IPS-15b (cell line): Measurements from ENCODE around the gene TGFBRAP1.

Source experiments
- H3K27me3 ChIP-seq: one replicate; pipeline ENCODE4 v1.6.1; 2013; ENCODE audit warnings: low read length; ENCODE audit not compliant: control insufficient read depth, insufficient read depth
- H3K36me3 ChIP-seq: one replicate; pipeline ENCODE4 v1.6.1; 2013; ENCODE audit warnings: low read length; ENCODE audit not compliant: control insufficient read depth, insufficient read depth
- H3K4me1 ChIP-seq: one replicate; pipeline ENCODE4 v1.6.1; 2013; ENCODE audit warnings: mild to moderate bottlenecking, low read length; ENCODE audit not compliant: control insufficient read depth, insufficient read depth
- H3K4me3 ChIP-seq: one replicate; pipeline ENCODE4 v1.5.1; 2013; ENCODE audit warnings: low read depth, low read length
- H3K9ac ChIP-seq: one replicate; pipeline ENCODE4 v1.6.1; 2013; ENCODE audit warnings: low read depth, mild to moderate bottlenecking, low read length
- H3K9me3 ChIP-seq: one replicate; pipeline ENCODE4 v1.6.1; 2013; ENCODE audit warnings: mild to moderate bottlenecking, low read length; ENCODE audit not compliant: control insufficient read depth, insufficient read depth

Gene TGFBRAP1

GRCh38 chr2:105283532-105283931 lies 46.0 kb downstream of the TGFBRAP1 start:
- Histone ChIP-seq H3K9ac (no peak overlapping the region), H3K4me1 (no peaks in the 10 kb centered on the region), H3K4me3 (no peak overlapping the region), H3K27me3 (no peaks in the 10 kb centered on the region), H3K9me3 (no peaks in the 10 kb centered on the region), H3K36me3 (no peaks in the 10 kb centered on the region)

- H3K4me1 ChIP-seq, result no peaks in the 10 kb centered on the region
- no peak overlapping the region for H3K4me3 ChIP-seq
- no peaks in the 10 kb centered on the region for H3K27me3 ChIP-seq
- no peaks in the 10 kb centered on the region for H3K9me3 ChIP-seq
- H3K36me3 ChIP-seq, result no peaks in the 10 kb centered on the region
- no peak overlapping the region for H3K9ac ChIP-seq
These were observed 49.3 kb downstream of the TGFBRAP1 start for GRCh38 chr2:105280281-105280680.

- no peaks in the 10 kb centered on the region for H3K9me3 ChIP-seq
- H3K4me1 ChIP-seq, result no peaks in the 10 kb centered on the region
- H3K4me3 ChIP-seq, result no peak overlapping the region
- H3K27me3 ChIP-seq, result no peaks in the 10 kb centered on the region
- no peak overlapping the region for H3K9ac ChIP-seq
- H3K36me3 ChIP-seq, result peaks cover 8% of the 10 kb centered on the region
These were observed 50.4 kb downstream of the TGFBRAP1 start for GRCh38 chr2:105279126-105279525.

GRCh38 chr2:105278654-105279053 lies 50.9 kb downstream of the TGFBRAP1 start:
- Histone ChIP-seq H3K9ac (no peak overlapping the region), H3K9me3 (no peaks in the 10 kb centered on the region), H3K36me3 (peaks cover 8% of the 10 kb centered on the region)

GRCh38 chr2:105274046-105274445 lies 55.5 kb downstream of the TGFBRAP1 start:
- Histone ChIP-seq H3K36me3 (peaks cover 18% of the 10 kb centered on the region), H3K4me3 (no peak overlapping the region), H3K27me3 (no peaks in the 10 kb centered on the region), H3K9me3 (no peaks in the 10 kb centered on the region), H3K9ac (no peak overlapping the region), H3K4me1 (no peaks in the 10 kb centered on the region)

More at GRCh38 chr2:105278654-105279053, 50.9 kb downstream of the TGFBRAP1 start:
- H3K27me3 ChIP-seq, result no peaks in the 10 kb centered on the region
- H3K4me3 ChIP-seq, result no peak overlapping the region
- H3K4me1 ChIP-seq, result no peaks in the 10 kb centered on the region

- H3K9me3 ChIP-seq, result no peaks in the 10 kb centered on the region
- H3K4me3 ChIP-seq, result no peak overlapping the region
- H3K4me1 ChIP-seq, result no peaks in the 10 kb centered on the region
- no peak overlapping the region for H3K9ac ChIP-seq
- peaks cover 23% of the 10 kb centered on the region for H3K36me3 ChIP-seq
- no peaks in the 10 kb centered on the region for H3K27me3 ChIP-seq
These were observed 57.4 kb downstream of the TGFBRAP1 start for GRCh38 chr2:105272176-105272575.

- Histone ChIP-seq H3K27me3 (no peaks in the 10 kb centered on the region), H3K36me3 (peaks cover 23% of the 10 kb centered on the region), H3K9me3 (no peaks in the 10 kb centered on the region), H3K9ac (no peak overlapping the region), H3K4me1 (no peaks in the 10 kb centered on the region), H3K4me3 (no peak overlapping the region)
These were observed 58.0 kb downstream of the TGFBRAP1 start for GRCh38 chr2:105271393-105272045.

- no peaks in the 10 kb centered on the region for H3K27me3 ChIP-seq
- no peak overlapping the region for H3K9ac ChIP-seq
- H3K9me3 ChIP-seq, result no peaks in the 10 kb centered on the region
- no peak overlapping the region for H3K4me3 ChIP-seq
- H3K36me3 ChIP-seq, result peaks cover 16% of the 10 kb centered on the region
- H3K4me1 ChIP-seq, result no peaks in the 10 kb centered on the region
These were observed 60.1 kb downstream of the TGFBRAP1 start for GRCh38 chr2:105269426-105269825.

- Histone ChIP-seq H3K36me3 (no peaks in the 10 kb centered on the region), H3K4me3 (no peak overlapping the region), H3K9me3 (no peaks in the 10 kb centered on the region), H3K4me1 (no peaks in the 10 kb centered on the region), H3K27me3 (no peaks in the 10 kb centered on the region), H3K9ac (no peak overlapping the region)
These were observed 66.9 kb downstream of the TGFBRAP1 start for GRCh38 chr2:105262651-105263091.

- H3K4me3 ChIP-seq, result no peak overlapping the region
- no peaks in the 10 kb centered on the region for H3K4me1 ChIP-seq
- H3K27me3 ChIP-seq, result no peaks in the 10 kb centered on the region
- no peak overlapping the region for H3K9ac ChIP-seq
- no peaks in the 10 kb centered on the region for H3K9me3 ChIP-seq
- no peaks in the 10 kb centered on the region for H3K36me3 ChIP-seq
These were observed 68.5 kb downstream of the TGFBRAP1 start for GRCh38 chr2:105261061-105261460.

GRCh38 chr2:105258835-105259350 lies 70.6 kb downstream of the TGFBRAP1 start:
- Histone ChIP-seq H3K27me3 (no peaks in the 10 kb centered on the region), H3K9ac (no peak overlapping the region), H3K4me3 (no peak overlapping the region), H3K36me3 (no peaks in the 10 kb centered on the region), H3K4me1 (no peaks in the 10 kb centered on the region), H3K9me3 (no peaks in the 10 kb centered on the region)

GRCh38 chr2:105257981-105258380 lies 71.6 kb downstream of the TGFBRAP1 start:
- Histone ChIP-seq H3K9ac (no peak overlapping the region), H3K4me1 (no peaks in the 10 kb centered on the region), H3K4me3 (no peak overlapping the region), H3K36me3 (no peaks in the 10 kb centered on the region), H3K9me3 (no peaks in the 10 kb centered on the region), H3K27me3 (no peaks in the 10 kb centered on the region)
